Liver (tissue), 3 donors: ENCODE data around the gene TECTB.

Experiments
- GABPA ChIP-seq, 2 donors: IDR thresholded peaks in 1 of 2; conservative IDR thresholded peaks in 1 of 2; 2 replicates each; pipeline ENCODE4 v1.6.1; 2016; ENCODE audit warnings: antibody characterized with exemption in 2 of 2, mild to moderate bottlenecking in 1 of 2, moderate library complexity in 1 of 2
- TF ChIP-seq, protein P1 (sequence below): fragments of 150-350 bp; IDR thresholded peaks from 2 replicates; pipeline ENCODE4 v1.5.1; 2017; ENCODE audit warnings: improper control_type of control experiment, low read depth, low read length; ENCODE audit not compliant: missing input control
- TF ChIP-seq, protein P2 (sequence below): IDR thresholded peaks from 2 replicates; pipeline ENCODE4 v1.6.1; 2016; ENCODE audit warnings: antibody characterized with exemption
- donor health status: healthy.
- donor health status: healthy.

- TF ChIP-seq, protein P1, sequence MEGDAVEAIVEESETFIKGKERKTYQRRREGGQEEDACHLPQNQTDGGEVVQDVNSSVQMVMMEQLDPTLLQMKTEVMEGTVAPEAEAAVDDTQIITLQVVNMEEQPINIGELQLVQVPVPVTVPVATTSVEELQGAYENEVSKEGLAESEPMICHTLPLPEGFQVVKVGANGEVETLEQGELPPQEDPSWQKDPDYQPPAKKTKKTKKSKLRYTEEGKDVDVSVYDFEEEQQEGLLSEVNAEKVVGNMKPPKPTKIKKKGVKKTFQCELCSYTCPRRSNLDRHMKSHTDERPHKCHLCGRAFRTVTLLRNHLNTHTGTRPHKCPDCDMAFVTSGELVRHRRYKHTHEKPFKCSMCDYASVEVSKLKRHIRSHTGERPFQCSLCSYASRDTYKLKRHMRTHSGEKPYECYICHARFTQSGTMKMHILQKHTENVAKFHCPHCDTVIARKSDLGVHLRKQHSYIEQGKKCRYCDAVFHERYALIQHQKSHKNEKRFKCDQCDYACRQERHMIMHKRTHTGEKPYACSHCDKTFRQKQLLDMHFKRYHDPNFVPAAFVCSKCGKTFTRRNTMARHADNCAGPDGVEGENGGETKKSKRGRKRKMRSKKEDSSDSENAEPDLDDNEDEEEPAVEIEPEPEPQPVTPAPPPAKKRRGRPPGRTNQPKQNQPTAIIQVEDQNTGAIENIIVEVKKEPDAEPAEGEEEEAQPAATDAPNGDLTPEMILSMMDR = no peak
- TF ChIP-seq GABPA (IDR thresholded peaks at IDR 0.05 in 1 of 2, conservative IDR thresholded peaks at IDR 0.05 in 1 of 2) = no peak
- TF ChIP-seq, protein P2, sequence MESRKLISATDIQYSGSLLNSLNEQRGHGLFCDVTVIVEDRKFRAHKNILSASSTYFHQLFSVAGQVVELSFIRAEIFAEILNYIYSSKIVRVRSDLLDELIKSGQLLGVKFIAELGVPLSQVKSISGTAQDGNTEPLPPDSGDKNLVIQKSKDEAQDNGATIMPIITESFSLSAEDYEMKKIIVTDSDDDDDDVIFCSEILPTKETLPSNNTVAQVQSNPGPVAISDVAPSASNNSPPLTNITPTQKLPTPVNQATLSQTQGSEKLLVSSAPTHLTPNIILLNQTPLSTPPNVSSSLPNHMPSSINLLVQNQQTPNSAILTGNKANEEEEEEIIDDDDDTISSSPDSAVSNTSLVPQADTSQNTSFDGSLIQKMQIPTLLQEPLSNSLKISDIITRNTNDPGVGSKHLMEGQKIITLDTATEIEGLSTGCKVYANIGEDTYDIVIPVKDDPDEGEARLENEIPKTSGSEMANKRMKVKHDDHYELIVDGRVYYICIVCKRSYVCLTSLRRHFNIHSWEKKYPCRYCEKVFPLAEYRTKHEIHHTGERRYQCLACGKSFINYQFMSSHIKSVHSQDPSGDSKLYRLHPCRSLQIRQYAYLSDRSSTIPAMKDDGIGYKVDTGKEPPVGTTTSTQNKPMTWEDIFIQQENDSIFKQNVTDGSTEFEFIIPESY = no peak
Observed at GRCh38 chr10:112289373-112290053, 6.3 kb downstream of the TECTB start.
